GM12801 (cell line): ENCODE measurements around the gene SEPTIN2.

Source experiments
- TF ChIP-seq, protein P1 (sequence below): IDR thresholded peaks from one replicate; pipeline ENCODE4 v1.5.1; 2011; ENCODE audit warnings: control low read depth; ENCODE audit not compliant: insufficient read length; ENCODE audit errors: extremely low read depth

The SEPTIN2 gene

GRCh38 chr2:241271706-241272302 lies 43.9 kb upstream of the SEPTIN2 start:
- TF ChIP-seq, protein P1, sequence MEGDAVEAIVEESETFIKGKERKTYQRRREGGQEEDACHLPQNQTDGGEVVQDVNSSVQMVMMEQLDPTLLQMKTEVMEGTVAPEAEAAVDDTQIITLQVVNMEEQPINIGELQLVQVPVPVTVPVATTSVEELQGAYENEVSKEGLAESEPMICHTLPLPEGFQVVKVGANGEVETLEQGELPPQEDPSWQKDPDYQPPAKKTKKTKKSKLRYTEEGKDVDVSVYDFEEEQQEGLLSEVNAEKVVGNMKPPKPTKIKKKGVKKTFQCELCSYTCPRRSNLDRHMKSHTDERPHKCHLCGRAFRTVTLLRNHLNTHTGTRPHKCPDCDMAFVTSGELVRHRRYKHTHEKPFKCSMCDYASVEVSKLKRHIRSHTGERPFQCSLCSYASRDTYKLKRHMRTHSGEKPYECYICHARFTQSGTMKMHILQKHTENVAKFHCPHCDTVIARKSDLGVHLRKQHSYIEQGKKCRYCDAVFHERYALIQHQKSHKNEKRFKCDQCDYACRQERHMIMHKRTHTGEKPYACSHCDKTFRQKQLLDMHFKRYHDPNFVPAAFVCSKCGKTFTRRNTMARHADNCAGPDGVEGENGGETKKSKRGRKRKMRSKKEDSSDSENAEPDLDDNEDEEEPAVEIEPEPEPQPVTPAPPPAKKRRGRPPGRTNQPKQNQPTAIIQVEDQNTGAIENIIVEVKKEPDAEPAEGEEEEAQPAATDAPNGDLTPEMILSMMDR, result no peak

GRCh38 chr2:241272303-241273209 lies 43.2 kb upstream of the SEPTIN2 start:
- TF ChIP-seq, protein P1, result no peak

DNA sequence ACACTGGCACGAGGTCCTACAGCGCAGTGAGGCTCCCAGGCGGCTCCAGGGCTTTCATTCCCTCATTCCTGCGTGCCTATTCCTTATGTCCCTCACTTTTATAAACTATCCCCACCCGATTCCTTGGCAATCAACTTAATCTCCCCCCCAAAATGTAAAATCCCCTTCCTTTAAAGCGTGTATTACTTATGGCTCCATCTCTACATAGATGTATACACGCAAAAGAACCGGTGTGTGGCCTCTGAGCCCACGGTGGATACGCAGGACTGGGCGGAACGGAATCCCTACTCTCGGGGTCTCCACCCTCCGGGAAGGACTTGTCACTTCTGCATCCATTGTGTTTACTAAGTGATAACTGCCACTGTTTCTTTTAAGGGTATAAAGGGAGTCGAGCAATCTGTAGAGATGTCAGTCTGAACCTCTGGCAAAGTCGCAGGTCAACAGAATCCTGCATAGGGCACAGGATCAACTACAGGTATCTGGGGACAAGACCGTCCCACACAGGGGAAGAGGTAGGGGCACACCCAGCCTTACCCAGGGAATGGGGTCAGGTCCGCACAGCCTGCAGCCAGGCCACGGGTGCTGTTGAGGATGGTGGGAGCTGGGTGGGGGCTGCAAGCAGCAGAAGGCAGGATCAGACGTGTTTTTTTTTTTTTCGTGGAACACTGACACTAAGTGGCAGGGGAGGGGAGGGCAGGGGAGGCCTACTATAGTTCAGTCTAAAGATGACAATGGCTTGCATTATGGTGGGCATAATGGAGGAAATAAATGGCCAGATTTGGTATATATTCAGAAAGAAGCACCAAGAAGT lies 42.3 kb upstream of the SEPTIN2 start:
- TF ChIP-seq, protein P1, result no peak

DNA sequence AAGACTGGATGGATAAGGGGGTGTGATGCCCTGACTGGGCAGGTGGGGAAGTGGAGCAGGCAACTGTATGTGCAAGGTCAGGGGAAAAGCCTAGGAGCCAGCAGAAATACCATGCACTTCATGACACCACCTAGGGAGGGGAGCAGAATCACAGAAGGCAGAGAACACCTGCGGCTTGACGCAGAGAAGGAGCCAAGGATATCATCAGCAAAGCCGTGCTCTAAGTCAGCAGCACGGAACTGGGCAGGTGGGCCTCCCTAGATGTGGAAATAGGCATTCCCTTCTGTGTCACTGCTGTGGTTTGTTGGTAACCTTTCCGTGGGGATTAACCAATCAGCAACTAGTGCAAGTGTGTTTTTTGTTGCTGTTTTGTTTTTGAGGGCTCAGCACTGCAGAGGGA lies 41.6 kb upstream of the SEPTIN2 start:
- TF ChIP-seq, protein P1, result no peak

DNA sequence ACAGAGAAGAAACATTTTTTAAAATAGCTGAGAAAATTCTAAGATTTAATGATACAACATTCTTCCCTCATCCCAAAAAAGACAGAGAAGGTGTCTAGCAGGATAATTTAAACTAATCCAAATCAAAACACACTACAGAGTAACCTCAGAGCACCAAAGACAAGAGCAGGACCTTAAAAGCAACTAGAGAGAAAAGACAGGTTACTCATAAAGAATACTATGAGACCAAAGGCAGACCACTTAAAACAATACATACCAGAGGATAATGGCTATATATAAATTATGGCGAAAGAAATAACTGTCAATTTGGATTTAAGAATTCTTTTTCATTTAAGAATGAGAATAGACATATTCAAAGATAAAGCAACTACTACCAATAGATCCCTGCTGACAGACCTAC lies 40.2 kb upstream of the SEPTIN2 start:
- TF ChIP-seq, protein P1, result no peak

- TF ChIP-seq, protein P1, result no peak
Measured at GRCh38 chr2:241275910-241276309, 39.8 kb upstream of the SEPTIN2 start.

DNA sequence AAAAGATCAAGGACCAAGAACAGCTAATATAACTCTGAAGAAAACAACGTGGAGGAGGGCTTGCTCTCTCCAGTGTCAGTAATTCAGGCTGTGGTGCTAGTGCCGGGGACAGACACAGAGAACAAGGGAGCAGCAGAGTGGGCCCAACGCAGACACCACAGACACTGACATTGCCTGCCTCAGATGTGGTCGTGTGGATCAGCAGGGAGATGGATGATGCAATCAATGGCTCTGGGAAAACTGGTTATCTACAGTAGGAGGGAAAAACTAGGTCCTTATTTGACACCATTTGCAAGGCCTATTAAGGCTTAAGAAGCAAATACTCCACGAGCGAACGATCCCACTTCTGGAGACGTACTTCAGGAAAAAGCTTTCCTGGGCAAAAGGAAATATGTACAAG lies 36.3 kb upstream of the SEPTIN2 start:
- TF ChIP-seq, protein P1, result no peak
